GM23248 (cell line): ENCODE measurements around the gene CELSR1.

Experiments used
- EZH2 ChIP-seq: fragments of 200-600 bp; sonication (generic); IDR thresholded peaks from 2 replicates; pipeline ENCODE4 v1.6.1; 2018; ENCODE audit warnings: antibody characterized with exemption, mild to moderate bottlenecking; ENCODE audit not compliant: insufficient read depth, poor library complexity, severe bottlenecking
- EZH2phosphoT487 ChIP-seq: fragments of 200-600 bp; sonication (generic); IDR thresholded peaks from 2 replicates; pipeline ENCODE4 v1.6.1; 2018; ENCODE audit warnings: antibody characterized with exemption, moderate library complexity, mild to moderate bottlenecking, low read depth; ENCODE audit not compliant: insufficient read depth

- no peak for TF ChIP-seq EZH2
- no peak for TF ChIP-seq EZH2phosphoT487
Measured at GRCh38 chr22:46416891-46417580, 120.4 kb downstream of the CELSR1 start.
